GM21390 (cell line): ENCODE measurements around the gene DHRS7C.

Experiments
- ATAC-seq: cut with Tn5 transposase; IDR thresholded peaks from one replicate; pipeline ENCODE4 v1.9.1; 2021; ENCODE audit not compliant: unreplicated experiment

DHRS7C gene, protein sequence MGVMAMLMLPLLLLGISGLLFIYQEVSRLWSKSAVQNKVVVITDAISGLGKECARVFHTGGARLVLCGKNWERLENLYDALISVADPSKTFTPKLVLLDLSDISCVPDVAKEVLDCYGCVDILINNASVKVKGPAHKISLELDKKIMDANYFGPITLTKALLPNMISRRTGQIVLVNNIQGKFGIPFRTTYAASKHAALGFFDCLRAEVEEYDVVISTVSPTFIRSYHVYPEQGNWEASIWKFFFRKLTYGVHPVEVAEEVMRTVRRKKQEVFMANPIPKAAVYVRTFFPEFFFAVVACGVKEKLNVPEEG

GRCh38 chr17:9790889-9791876 lies at the start of gene DHRS7C:
TSS of gene DHRS7C (minus strand) at chr17:9791592. CDS start at chr17:9791284, 308 bp downstream.
- no peak for ATAC-seq

DNA sequence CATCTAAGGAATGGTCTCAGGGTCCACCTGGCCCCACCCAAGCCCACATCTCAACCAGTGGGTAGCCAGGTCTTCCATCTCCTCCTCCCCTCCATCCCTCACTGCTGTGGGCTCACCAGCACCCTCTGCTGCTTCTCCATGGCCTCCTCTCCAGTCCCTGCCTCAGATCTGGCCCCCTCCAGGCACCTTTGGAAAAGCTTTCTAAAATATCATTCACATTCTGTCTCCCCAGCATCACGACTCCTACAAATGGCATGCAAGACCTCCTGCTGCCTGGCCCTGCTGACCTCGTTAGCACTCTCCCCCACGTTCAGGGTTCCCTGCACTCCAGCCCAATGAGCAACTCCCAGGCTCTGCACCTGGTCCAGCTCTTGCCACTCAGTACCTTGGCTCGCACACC lies 48.0 kb upstream of the DHRS7C start:
- ATAC-seq = no peak

- ATAC-seq = no peak
Measured at GRCh38 chr17:9837551-9838471, 46.4 kb upstream of the DHRS7C start.

DNA sequence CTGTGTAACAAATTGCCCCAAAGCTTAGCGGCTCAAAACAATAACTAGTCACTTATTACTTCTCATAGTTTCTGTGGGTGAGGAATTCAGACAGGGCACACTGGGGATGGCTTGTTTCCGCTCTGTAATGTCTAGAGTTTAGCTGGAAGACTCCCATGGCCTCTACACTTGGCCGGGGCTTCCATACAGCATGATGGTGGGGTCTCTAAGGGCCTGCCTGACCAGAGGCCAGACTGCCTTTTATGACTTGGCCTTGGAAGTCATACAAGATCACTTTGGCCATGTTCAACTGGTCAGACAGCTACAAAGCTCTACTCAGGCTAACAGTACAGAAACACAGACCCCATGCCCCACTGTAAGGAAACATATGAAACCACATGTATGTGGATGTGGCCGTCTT lies 42.5 kb upstream of the DHRS7C start:
- no peak for ATAC-seq

- no peak for ATAC-seq
Measured at GRCh38 chr17:9830711-9831110, 39.3 kb upstream of the DHRS7C start.

- no peak for ATAC-seq
Measured at GRCh38 chr17:9829343-9829742, 38.0 kb upstream of the DHRS7C start.

GRCh38 chr17:9828296-9829295 lies 37.2 kb upstream of the DHRS7C start:
- ATAC-seq = no peak

DNA sequence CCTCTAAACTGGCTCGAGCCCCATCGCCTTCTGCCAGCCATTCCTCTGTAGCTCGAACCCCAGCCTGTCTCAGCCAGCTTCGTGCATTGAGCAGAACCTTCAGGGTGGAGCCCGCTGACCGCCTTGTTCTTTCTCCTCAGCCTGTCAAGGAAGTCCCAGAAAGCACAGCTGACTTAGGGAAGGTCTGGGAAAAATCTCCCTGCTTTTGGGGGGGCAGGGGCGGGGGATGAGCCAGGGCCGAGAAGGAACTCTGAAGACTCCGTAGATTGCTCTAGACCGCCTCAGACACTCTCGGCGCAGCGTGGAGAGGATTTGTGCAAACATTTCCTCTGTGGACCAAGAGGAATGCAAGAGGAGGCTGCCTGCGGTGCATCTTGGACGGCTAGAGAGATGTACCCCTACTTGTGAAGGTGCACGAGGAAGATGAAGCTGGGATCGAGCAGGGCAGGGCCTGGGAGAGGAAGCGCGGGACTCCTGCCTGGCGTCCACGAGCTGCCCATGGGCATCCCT lies 34.3 kb upstream of the DHRS7C start, which contains the start of gene GLP2R:
Gene GLP2R, plus strand, starts transcription at position 284 of the 510 bp plus-strand sequence. Its CDS starts 140 bp downstream, at position 424.
- ATAC-seq = no peak

- no peak for ATAC-seq
Measured at GRCh38 chr17:9824797-9825338, 33.5 kb upstream of the DHRS7C start.

- no peak for ATAC-seq
Measured at GRCh38 chr17:9824094-9824493, 32.7 kb upstream of the DHRS7C start.

- no peak for ATAC-seq
Measured at GRCh38 chr17:9821921-9822320, 30.5 kb upstream of the DHRS7C start, which contains the start of gene GSG1L2. TSS of gene GSG1L2 (minus strand) at chr17:9822079. CDS start at chr17:9822071, 8 bp downstream.

DNA sequence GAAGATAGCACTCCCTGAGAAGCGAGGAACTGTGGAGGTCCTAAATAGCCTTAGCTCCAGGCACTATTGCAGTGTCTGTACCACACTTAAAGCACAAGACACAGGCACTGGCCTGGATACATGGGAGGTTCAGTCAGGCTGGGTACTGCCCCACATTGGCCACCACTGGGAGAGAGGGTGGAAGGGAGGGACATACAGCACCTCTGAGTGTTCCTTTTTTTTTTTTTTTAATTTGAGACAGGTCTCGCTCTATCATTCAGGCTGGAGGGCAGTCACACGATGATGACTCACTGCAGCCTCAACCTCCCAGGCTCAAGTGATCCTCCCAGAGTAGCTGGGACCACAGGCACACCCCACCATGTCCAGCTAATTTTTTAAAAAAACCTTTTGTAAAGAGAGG lies 29.1 kb upstream of the DHRS7C start:
- ATAC-seq = no peak

DNA sequence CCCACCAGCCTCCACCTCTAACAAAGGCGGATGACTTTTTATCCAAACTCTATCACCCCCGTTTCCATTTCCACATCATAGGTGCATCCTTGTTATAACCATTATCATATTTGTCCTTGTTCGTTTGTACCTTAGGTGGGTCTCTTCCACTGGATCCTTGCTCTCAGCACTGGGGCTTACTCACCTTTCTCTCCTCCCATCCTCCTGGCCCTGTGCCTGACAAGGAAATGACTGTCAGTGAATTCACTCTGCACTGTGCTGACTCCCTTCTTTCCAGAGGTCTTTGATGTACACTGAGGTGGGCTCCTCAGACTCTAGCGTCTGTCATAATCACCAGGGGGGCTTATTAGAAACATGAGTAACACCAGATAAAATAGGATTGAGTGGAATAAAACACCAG lies 27.4 kb upstream of the DHRS7C start:
- no peak for ATAC-seq

DNA sequence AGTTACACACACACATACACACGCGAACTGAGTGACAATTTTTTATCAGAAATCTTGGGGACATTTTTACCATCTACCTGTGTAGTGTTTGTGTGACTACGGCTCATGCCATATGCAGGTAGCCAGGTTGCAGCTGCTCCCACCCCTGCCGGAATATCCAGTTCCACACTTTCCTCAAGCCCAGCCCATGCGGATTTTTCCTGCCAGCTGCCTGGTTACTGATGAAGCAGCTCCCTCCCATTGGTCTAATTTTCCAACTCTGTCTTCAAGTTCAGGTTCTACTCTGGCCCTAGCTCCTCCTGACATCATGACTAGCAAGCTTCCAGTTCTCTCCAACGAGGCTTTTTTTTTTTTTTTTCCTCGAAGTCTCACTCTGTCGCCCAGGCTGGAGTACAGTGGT lies 25.7 kb upstream of the DHRS7C start:
- ATAC-seq = no peak

DNA sequence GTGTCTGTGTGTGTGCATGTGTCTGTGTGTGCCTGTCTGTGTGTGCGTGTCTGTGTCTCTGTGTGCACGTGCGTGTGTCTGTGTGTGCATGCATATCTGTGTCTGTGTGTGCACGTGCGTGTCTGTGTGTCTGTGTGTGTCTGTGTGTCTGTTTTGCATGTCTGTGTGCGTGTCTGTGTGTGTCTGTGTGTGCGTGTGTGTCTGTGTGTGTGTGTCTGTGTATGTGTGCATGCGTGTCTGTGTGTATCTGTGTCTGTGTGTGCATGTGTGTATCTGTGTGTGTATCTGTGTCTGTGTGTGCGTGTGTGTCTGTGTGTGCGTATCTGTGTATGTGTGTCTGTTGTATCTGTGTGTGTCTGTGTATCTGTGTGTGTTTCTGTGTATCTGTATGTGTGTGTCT lies 25.1 kb upstream of the DHRS7C start:
- ATAC-seq = no peak

DNA sequence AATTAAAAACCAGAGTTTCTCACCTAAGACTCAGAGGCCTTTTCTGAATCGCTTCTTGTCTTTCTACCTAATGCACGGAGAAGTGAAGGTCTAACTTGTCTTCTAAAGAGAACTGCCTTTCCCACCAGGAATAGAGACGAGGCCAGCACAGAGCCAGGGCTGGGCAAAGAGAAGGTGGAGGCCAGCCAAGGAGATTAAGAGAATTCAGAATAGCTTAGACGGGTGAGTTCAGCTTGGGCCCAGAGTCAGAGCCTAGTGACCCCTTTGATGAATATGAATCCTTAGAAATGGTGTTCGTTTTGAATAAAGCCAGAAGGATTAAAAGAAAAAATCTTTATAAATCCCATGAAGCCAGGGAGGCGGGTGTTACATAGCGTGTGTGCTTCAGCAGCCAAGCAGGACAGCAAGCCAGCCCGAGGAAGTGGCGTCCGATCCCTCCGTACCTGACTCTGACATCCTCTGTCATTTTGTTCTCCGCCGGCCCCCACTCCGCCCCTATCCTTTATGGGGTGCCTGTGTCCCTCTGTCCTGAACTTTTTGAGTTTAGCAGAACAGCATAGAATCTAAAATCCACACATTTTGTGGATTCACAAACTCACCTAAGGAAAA lies 23.0 kb upstream of the DHRS7C start:
- no peak for ATAC-seq

GRCh38 chr17:9813166-9813565 lies 21.8 kb upstream of the DHRS7C start:
- no peak for ATAC-seq

DNA sequence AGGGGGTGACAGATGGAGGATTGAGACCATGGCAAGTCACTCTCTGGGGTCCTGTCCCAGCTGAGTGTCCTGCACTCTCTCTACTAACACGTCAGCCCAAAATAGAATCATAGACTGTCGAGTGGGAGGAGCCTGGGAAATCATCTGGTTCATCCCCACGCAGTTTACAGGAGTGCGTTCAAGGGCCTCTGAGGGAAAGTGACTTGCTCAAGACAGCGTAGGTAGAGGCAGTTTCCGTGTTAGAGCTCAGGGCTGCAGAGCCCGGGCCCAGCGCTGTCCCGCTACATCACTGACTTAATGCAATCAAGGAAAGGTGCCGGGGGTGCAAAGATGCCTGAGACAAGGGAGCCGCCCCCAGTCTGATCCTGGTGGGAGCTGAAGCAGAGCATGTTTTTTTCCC lies 20.1 kb upstream of the DHRS7C start:
- no peak for ATAC-seq

GRCh38 chr17:9811086-9811485 lies 19.7 kb upstream of the DHRS7C start:
- no peak for ATAC-seq
